Subcutaneous adipose tissue (tissue), 4 donors: ENCODE data around the gene EXOC6B. TPM values are rescaled to one million over a fixed set of nuclear protein-coding genes. Genes with fewer than 3 reads are reported as not detected.

ENCODE experiments used
- total RNA-seq, 4 donors: library from RNA; depleted of rRNA; stranded (reverse); fragments of >200 nt; gene quantifications; one replicate each; pipeline ENCODE4 v1.1.0, GENCODE V29; 2016
- TF ChIP-seq, protein P1 (sequence below): fragments of 450-650 bp; IDR thresholded peaks from one replicate; pipeline ENCODE4 v1.5.1; 2016; ENCODE audit warnings: low read depth, mild to moderate bottlenecking, control low read depth, antibody characterized with exemption, moderate library complexity

Gene EXOC6B
- total RNA-seq, 4 donors from 2014 or later, result 33.9 to 40.5 (median 38.9) TPM

GRCh38 chr2:72208225-72208624 lies 617.6 kb downstream of the EXOC6B start:
- TF ChIP-seq, protein P1, sequence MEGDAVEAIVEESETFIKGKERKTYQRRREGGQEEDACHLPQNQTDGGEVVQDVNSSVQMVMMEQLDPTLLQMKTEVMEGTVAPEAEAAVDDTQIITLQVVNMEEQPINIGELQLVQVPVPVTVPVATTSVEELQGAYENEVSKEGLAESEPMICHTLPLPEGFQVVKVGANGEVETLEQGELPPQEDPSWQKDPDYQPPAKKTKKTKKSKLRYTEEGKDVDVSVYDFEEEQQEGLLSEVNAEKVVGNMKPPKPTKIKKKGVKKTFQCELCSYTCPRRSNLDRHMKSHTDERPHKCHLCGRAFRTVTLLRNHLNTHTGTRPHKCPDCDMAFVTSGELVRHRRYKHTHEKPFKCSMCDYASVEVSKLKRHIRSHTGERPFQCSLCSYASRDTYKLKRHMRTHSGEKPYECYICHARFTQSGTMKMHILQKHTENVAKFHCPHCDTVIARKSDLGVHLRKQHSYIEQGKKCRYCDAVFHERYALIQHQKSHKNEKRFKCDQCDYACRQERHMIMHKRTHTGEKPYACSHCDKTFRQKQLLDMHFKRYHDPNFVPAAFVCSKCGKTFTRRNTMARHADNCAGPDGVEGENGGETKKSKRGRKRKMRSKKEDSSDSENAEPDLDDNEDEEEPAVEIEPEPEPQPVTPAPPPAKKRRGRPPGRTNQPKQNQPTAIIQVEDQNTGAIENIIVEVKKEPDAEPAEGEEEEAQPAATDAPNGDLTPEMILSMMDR, result no peak

DNA sequence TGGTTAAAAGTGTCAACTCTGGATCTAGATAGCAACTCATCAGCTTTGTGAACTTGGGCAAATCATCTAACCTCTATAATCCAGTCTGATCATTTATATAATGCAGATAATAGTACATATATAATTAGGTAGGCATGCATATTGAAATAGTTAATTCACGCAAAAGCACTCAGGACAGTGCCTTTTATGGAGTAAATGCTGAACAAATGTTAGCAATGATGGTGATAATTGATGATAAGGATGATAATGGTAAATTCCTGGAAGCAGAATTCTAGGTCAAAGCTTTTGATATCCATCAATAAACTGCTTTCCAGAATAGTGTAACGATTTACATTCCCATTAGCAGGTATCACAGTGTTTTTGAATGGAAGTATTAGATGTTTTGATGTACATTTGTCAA lies 618.5 kb downstream of the EXOC6B start:
- TF ChIP-seq, protein P1, result no peak

DNA sequence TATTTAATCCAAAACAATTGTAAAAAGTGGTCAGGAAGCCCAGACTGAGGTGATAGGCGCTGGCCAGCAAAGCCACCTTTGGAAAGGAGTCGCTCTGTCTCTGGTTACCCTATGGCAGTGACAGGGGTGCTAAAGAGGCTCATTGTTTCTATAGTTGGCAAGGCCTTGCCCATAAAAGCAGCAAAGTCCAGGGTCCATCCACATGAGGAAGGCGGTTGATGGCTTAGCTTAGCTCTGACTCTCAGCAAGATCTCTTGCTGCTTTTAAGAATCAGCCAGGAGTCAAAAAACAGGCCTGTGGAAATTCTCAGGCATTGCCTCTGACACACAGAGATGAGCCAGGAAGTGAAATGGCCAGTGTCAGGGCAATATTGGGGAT lies 620.3 kb downstream of the EXOC6B start:
- TF ChIP-seq, protein P1, result no peak

- TF ChIP-seq, protein P1, result no peak
These were observed 620.9 kb downstream of the EXOC6B start for GRCh38 chr2:72204786-72205503.

DNA sequence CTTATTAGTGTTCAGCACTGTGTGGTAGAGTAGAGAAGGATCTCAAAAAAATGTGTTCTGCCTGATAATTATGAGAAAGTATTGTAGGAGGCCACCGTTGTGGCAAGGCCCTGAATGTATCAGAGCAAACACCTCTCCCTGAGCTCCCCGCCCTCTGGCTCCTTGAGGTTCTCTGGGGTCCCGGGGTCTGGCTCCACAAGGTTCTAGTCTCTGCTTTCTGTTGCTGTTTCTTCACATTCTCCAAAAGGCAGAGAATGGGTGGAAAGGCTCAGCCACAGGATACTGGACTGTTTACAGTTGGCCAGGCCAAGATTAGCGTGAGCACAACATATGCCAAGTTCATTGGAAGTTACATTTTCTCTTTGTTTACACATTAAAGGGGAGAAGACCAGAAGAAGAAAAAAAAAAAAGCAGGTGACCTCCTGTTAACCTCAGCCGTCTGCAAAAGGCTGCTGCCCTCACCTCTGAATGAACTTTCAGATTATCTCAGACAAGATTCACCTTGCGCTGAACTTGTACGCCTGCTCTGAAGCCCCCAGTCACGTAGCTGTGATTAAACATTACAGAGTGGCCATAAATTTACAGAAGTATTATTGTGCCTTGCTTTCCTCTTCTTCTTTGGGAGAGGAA lies 621.6 kb downstream of the EXOC6B start:
- TF ChIP-seq, protein P1, result no peak

DNA sequence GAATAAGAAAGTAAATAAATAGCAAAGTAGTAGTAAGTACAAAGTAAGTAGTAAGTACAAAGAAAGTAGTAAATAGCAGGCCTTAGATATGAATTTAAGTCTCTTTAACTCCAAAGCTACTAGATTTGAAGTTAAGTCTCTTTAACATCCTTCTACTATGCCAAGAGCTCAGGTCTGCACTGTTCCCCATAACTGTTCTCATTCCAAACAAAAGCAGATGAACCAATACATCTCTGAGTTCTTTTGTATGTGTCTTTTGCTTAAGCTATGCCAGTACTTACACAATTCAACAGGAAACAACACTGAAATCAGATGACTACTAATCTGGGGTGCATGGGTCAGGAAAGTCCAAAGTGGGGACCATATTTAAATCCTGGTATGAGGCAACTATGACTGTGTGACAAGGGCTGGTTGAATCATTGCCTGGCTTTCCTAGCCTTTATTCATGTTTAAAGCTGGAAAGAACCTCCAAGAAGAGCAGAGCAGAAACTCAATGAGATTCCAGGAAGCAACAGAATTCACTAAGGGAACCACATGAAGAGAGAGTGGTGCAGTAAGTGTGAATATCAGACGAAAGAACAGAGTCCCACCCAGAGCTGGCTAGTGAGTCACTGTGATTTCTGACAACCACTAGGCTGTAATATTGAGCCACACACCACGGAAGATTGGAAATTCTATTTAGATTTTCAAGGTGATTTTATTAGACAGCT lies 627.1 kb downstream of the EXOC6B start:
- TF ChIP-seq, protein P1, result no peak

DNA sequence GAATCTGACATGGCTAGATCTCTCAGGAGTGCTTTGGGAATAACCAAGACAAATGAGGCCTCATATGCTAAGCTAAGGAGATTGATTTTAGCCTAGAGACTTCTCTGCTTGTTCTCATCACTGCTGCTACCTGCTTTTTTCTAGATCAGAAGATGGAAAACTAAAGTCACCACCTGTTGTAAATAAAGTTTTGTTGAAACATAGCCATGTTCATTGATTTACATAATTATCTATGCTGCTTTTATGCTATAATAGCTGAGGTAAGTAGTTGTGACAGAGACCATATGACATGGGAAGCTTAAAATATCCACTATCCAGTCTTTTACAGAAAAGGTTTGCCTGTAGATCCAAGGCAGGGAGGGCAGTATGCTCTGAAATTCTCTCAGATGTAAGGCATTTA lies 632.1 kb downstream of the EXOC6B start:
- TF ChIP-seq, protein P1, result no peak
